ENCODE data around the gene MEIS2. TPM values are rescaled to one million over a fixed set of nuclear protein-coding genes. Genes with fewer than 3 reads are reported as not detected.
A peak's percentile ranks its signal among the peaks of the same experiment; 100 is the strongest.

The MEIS2 gene
- polyA plus RNA-seq, 1 donor: 19.7 TPM

- Histone ChIP-seq H3K27ac (ENCODE audit: low read length) (no peak overlapping the region), H3K4me1 (ENCODE audit: control insufficient read depth, insufficient read depth, low read length) (peaks cover 3% of the 10 kb centered on the region), H3K27me3 (ENCODE audit: control insufficient read depth, insufficient read depth, low read length) (peaks cover 90% of the 10 kb centered on the region), H3K36me3 (ENCODE audit: control insufficient read depth, insufficient read depth, low read length) (no peaks in the 10 kb centered on the region), H3K9me3 (ENCODE audit: control insufficient read depth, low read depth, low read length) (peaks cover 2% of the 10 kb centered on the region), H3K4me3 (ENCODE audit: low read length) (no peak overlapping the region)
- peak in 1 of 2 donors; percentile 36 for DNase-seq
- no CpG with 5 or more reads among the region's 52 CpGs for WGBS (ENCODE audit: insufficient coverage, low lambda C conversion rate)
These were observed 220.0 kb downstream of the MEIS2 start for GRCh38 chr15:36880224-36880912.

GRCh38 chr15:36879568-36880222 is 220.7 kb downstream of the MEIS2 start:
- H3K4me3 ChIP-seq (ENCODE audit: low read length): no peak overlapping the region
- DNase-seq: peak in 1 of 2 donors; percentile 2
- no peaks in the 10 kb centered on the region for H3K36me3 ChIP-seq (ENCODE audit: control insufficient read depth, insufficient read depth, low read length)
- H3K9me3 ChIP-seq (ENCODE audit: control insufficient read depth, low read depth, low read length): peaks cover 2% of the 10 kb centered on the region
- H3K27me3 ChIP-seq (ENCODE audit: control insufficient read depth, insufficient read depth, low read length): peaks cover 85% of the 10 kb centered on the region
- peaks cover 3% of the 10 kb centered on the region for H3K4me1 ChIP-seq (ENCODE audit: control insufficient read depth, insufficient read depth, low read length)
- no CpG with 5 or more reads among the region's 25 CpGs for WGBS (ENCODE audit: insufficient coverage, low lambda C conversion rate)
- no peak overlapping the region for H3K27ac ChIP-seq (ENCODE audit: low read length)

GRCh38 chr15:36878684-36879262 is 221.6 kb downstream of the MEIS2 start:
- Histone ChIP-seq H3K27ac (ENCODE audit: low read length) (no peak overlapping the region), H3K9me3 (ENCODE audit: control insufficient read depth, low read depth, low read length) (peaks cover 2% of the 10 kb centered on the region), H3K4me3 (ENCODE audit: low read length) (no peak overlapping the region), H3K4me1 (ENCODE audit: control insufficient read depth, insufficient read depth, low read length) (peaks cover 3% of the 10 kb centered on the region), H3K27me3 (ENCODE audit: control insufficient read depth, insufficient read depth, low read length) (peaks cover 76% of the 10 kb centered on the region), H3K36me3 (ENCODE audit: control insufficient read depth, insufficient read depth, low read length) (no peaks in the 10 kb centered on the region)
- WGBS (ENCODE audit: insufficient coverage, low lambda C conversion rate): 18% methylated on average over 2 of the region's 12 CpGs
- DNase-seq: no peak

GRCh38 chr15:36877796-36878683 is 222.3 kb downstream of the MEIS2 start:
- Histone ChIP-seq H3K27ac (ENCODE audit: low read length) (no peak overlapping the region), H3K36me3 (ENCODE audit: control insufficient read depth, insufficient read depth, low read length) (no peaks in the 10 kb centered on the region), H3K4me1 (ENCODE audit: control insufficient read depth, insufficient read depth, low read length) (peaks cover 3% of the 10 kb centered on the region), H3K9me3 (ENCODE audit: control insufficient read depth, low read depth, low read length) (peaks cover 2% of the 10 kb centered on the region), H3K4me3 (ENCODE audit: low read length) (no peak overlapping the region), H3K27me3 (ENCODE audit: control insufficient read depth, insufficient read depth, low read length) (peaks cover 72% of the 10 kb centered on the region)
- no CpG with 5 or more reads among the region's 38 CpGs for WGBS (ENCODE audit: insufficient coverage, low lambda C conversion rate)
- peak in 1 of 2 donors; percentile 26 for DNase-seq

- Histone ChIP-seq H3K9me3 (ENCODE audit: control insufficient read depth, low read depth, low read length) (peaks cover 2% of the 10 kb centered on the region), H3K27ac (ENCODE audit: low read length) (no peak overlapping the region), H3K36me3 (ENCODE audit: control insufficient read depth, insufficient read depth, low read length) (no peaks in the 10 kb centered on the region), H3K4me1 (ENCODE audit: control insufficient read depth, insufficient read depth, low read length) (no peaks in the 10 kb centered on the region), H3K27me3 (ENCODE audit: control insufficient read depth, insufficient read depth, low read length) (peaks cover 67% of the 10 kb centered on the region), H3K4me3 (ENCODE audit: low read length) (no peak overlapping the region)
- no peak for DNase-seq
- WGBS (ENCODE audit: insufficient coverage, low lambda C conversion rate): no CpG with 5 or more reads among the region's 8 CpGs
These were observed 223.1 kb downstream of the MEIS2 start for GRCh38 chr15:36877294-36877693.

- no CpG with 5 or more reads among the region's 2 CpGs for WGBS (ENCODE audit: insufficient coverage, low lambda C conversion rate)
- H3K4me1 ChIP-seq (ENCODE audit: control insufficient read depth, insufficient read depth, low read length): no peaks in the 10 kb centered on the region
- no peak overlapping the region for H3K4me3 ChIP-seq (ENCODE audit: low read length)
- H3K27ac ChIP-seq (ENCODE audit: low read length): no peak overlapping the region
- DNase-seq: no peak
- H3K9me3 ChIP-seq (ENCODE audit: control insufficient read depth, low read depth, low read length): peaks cover 2% of the 10 kb centered on the region
- H3K36me3 ChIP-seq (ENCODE audit: control insufficient read depth, insufficient read depth, low read length): no peaks in the 10 kb centered on the region
- H3K27me3 ChIP-seq (ENCODE audit: control insufficient read depth, insufficient read depth, low read length): peaks cover 53% of the 10 kb centered on the region
These were observed 224.5 kb downstream of the MEIS2 start for GRCh38 chr15:36875740-36876334.

GRCh38 chr15:36874930-36875329 is 225.4 kb downstream of the MEIS2 start:
- Histone ChIP-seq H3K36me3 (ENCODE audit: control insufficient read depth, insufficient read depth, low read length) (no peaks in the 10 kb centered on the region), H3K4me1 (ENCODE audit: control insufficient read depth, insufficient read depth, low read length) (no peaks in the 10 kb centered on the region), H3K27me3 (ENCODE audit: control insufficient read depth, insufficient read depth, low read length) (peaks cover 45% of the 10 kb centered on the region), H3K9me3 (ENCODE audit: control insufficient read depth, low read depth, low read length) (no peaks in the 10 kb centered on the region), H3K27ac (ENCODE audit: low read length) (no peak overlapping the region), H3K4me3 (ENCODE audit: low read length) (no peak overlapping the region)
- no CpG with 5 or more reads among the region's 5 CpGs for WGBS (ENCODE audit: insufficient coverage, low lambda C conversion rate)
- no peak for DNase-seq

GRCh38 chr15:36867436-36867835 is 232.9 kb downstream of the MEIS2 start:
- peaks cover 6% of the 10 kb centered on the region for H3K27me3 ChIP-seq (ENCODE audit: control insufficient read depth, insufficient read depth, low read length)
- no peak overlapping the region for H3K27ac ChIP-seq (ENCODE audit: low read length)
- H3K9me3 ChIP-seq (ENCODE audit: control insufficient read depth, low read depth, low read length): no peaks in the 10 kb centered on the region
- no peaks in the 10 kb centered on the region for H3K36me3 ChIP-seq (ENCODE audit: control insufficient read depth, insufficient read depth, low read length)
- 100% methylated on average over 2 of the region's 4 CpGs for WGBS (ENCODE audit: insufficient coverage, low lambda C conversion rate)
- DNase-seq: no peak
- H3K4me3 ChIP-seq (ENCODE audit: low read length): no peak overlapping the region
- no peaks in the 10 kb centered on the region for H3K4me1 ChIP-seq (ENCODE audit: control insufficient read depth, insufficient read depth, low read length)

- Histone ChIP-seq H3K36me3 (ENCODE audit: control insufficient read depth, insufficient read depth, low read length) (no peaks in the 10 kb centered on the region), H3K4me3 (ENCODE audit: low read length) (no peak overlapping the region), H3K9me3 (ENCODE audit: control insufficient read depth, low read depth, low read length) (no peaks in the 10 kb centered on the region), H3K4me1 (ENCODE audit: control insufficient read depth, insufficient read depth, low read length) (no peaks in the 10 kb centered on the region), H3K27ac (ENCODE audit: low read length) (no peak overlapping the region), H3K27me3 (ENCODE audit: control insufficient read depth, insufficient read depth, low read length) (peaks cover 5% of the 10 kb centered on the region)
- 100% methylated on average over 2 of the region's 3 CpGs for WGBS (ENCODE audit: insufficient coverage, low lambda C conversion rate)
- DNase-seq: no peak
These were observed 233.5 kb downstream of the MEIS2 start for GRCh38 chr15:36866896-36867295.

GRCh38 chr15:36863570-36863969 is 236.8 kb downstream of the MEIS2 start:
- no peaks in the 10 kb centered on the region for H3K36me3 ChIP-seq (ENCODE audit: control insufficient read depth, insufficient read depth, low read length)
- no CpG with 5 or more reads among the region's 4 CpGs for WGBS (ENCODE audit: insufficient coverage, low lambda C conversion rate)
- H3K9me3 ChIP-seq (ENCODE audit: control insufficient read depth, low read depth, low read length): no peaks in the 10 kb centered on the region
- H3K4me1 ChIP-seq (ENCODE audit: control insufficient read depth, insufficient read depth, low read length): no peaks in the 10 kb centered on the region
- H3K27me3 ChIP-seq (ENCODE audit: control insufficient read depth, insufficient read depth, low read length): peaks cover 3% of the 10 kb centered on the region
- no peak overlapping the region for H3K27ac ChIP-seq (ENCODE audit: low read length)
- DNase-seq: no peak
- H3K4me3 ChIP-seq (ENCODE audit: low read length): no peak overlapping the region

Data from large intestine (tissue), 3 donors.